Caki2 (cell line): Measurements from ENCODE around the gene THSD7B. TPM values are rescaled to one million over a fixed set of nuclear protein-coding genes. Genes with fewer than 3 reads are reported as not detected.
"Not testable (repeated sequence)": the region's sequence is repeated elsewhere in the genome, so short reads cannot be mapped to it uniquely, and the experiment has no call there.

Experiments used
- DNase-seq: peaks from one replicate; pipeline ENCODE4 v3.0.0-alpha.2; 2015; ENCODE audit warnings: low read depth
- in situ Hi-C: cut with HindIII; loops from 2 replicates; pipeline ENCODE4 v1.10.0; 2016; ENCODE audit warnings: low sequenced_read_pairs, low pct_unique_long_range_greater_than_20kb, mixed read lengths
- total RNA-seq: library from RNA; depleted of rRNA; stranded (reverse); fragments of >200 nt; shearing (Covaris generic); gene quantifications from 2 replicates; pipeline ENCODE4 v1.2.3, GENCODE V29; 2014; ENCODE audit warnings: low replicate concordance

Gene THSD7B
- total RNA-seq, 1 experiment from 2014 or later, result not detected

GRCh38 chr2:137093116-137093515 lies 327.8 kb downstream of the THSD7B start:
- in situ Hi-C loops, result no loop called here
- no peak for DNase-seq

GRCh38 chr2:137096187-137096586 lies 330.8 kb downstream of the THSD7B start:
- DNase-seq, result no peak
- in situ Hi-C loops, result no loop called here

GRCh38 chr2:137096693-137097092 lies 331.3 kb downstream of the THSD7B start:
- in situ Hi-C loops, result no loop called here
- no peak for DNase-seq

- in situ Hi-C loops, DNase-seq: not testable (repeated sequence)
Observed at GRCh38 chr2:137101814-137102213, 336.5 kb downstream of the THSD7B start.

DNA sequence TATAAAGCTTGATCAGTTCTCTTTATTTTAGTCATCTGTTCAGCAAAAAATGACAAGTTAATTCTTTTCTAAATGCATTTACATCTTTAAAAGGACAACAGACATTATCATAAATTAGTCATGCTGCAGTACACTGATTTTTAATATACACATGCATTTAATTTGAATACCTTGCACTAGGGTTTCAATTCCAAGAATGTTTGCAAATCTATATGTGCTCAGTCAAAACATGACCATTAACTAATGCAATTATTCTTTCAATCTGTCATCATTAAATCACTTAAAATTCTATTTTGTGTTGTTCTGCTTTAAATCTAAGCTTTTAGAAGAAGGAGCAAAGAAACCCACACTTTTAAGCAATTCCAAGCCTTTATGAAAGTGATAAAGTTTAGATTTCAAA lies 342.6 kb downstream of the THSD7B start:
- no peak for DNase-seq
- in situ Hi-C loops, result no loop called here

- in situ Hi-C loops, result no loop called here
- DNase-seq, result no peak
Observed at GRCh38 chr2:137111896-137112295, 346.6 kb downstream of the THSD7B start.

DNA sequence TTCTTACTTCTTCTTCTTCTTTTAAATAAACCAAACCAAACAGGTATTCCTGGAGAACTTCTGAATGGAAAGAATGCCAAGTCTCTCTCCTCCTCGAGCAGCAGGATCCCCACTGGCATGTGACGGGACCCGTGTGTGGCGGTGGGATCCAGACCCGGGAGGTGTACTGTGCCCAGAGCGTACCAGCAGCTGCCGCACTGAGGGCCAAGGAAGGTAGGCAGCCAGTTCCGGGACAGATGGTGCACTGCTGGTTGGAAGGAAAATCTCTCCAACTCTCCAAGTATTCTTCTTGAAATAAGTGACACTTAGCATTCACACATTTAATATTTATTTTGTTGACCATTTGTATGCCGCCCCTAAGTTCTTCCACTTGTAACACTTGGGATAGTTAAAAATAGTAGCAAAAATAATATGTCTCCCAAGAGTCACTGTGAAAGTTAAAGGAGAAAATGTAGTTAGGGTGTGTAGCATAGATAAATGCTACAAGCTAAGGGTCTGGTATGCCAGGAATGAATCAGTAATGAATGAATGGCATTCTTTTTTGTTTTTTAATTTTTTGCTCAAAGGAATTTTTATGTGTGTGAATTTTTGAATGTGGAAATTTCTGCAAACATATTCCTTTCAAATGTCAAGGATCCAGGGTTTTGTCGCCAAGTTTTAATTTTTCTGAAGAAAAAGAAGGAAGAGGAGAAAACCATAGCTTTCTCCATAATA lies 349.9 kb downstream of the THSD7B start:
- no peak for DNase-seq
- in situ Hi-C loops, result no loop called here

- in situ Hi-C loops, result no loop called here
- DNase-seq, result no peak
Observed at GRCh38 chr2:137115795-137116089, 350.4 kb downstream of the THSD7B start.

GRCh38 chr2:137117385-137117784 lies 352.0 kb downstream of the THSD7B start:
- in situ Hi-C loops, result no loop called here
- no peak for DNase-seq

GRCh38 chr2:137118140-137118539 lies 352.8 kb downstream of the THSD7B start:
- no peak for DNase-seq

GRCh38 chr2:137123226-137123625 lies 357.9 kb downstream of the THSD7B start:
- DNase-seq, result peak; percentile 2
- in situ Hi-C loops, result no loop called here

More at GRCh38 chr2:137118140-137118539, 352.8 kb downstream of the THSD7B start:
- in situ Hi-C loops, result no loop called here

DNA sequence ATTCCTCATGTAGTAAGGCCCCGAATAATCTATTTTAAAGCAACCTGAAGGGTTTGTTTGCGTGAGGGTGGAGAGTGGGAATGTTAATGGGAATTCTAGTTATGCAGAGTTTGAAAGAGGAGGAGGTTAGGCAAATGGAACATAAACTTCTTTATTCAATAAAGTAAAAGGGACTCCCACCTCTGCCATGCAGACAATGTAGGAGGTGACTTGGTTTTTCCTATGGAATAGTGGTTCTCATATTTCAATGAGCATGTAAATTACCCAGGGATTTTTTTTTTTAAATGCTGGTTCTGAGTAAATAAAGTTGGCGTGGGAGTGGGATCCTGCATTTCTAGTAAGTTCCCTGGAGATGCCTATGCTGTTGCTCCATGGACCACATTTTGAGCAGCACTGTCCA lies 367.9 kb downstream of the THSD7B start:
- in situ Hi-C loops, result no loop called here
- no peak for DNase-seq

DNA sequence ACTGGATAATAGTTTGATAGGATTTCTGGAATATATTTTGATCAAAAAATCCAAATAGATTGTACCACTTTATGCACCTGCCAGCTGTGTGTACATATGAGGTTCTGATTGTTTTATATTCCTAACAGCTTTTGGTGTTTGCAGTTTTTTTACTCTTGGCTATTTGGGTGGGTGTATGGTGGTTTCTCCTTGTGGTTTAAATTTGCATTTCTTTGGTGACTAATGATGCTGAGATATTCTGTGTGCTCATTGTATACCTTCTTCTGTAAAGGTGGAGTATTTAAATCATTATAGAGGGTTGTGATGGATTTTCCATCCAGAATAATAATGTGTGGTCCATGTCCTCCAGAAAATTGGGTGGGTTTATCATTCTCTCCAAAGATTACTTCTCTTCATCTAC lies 372.9 kb downstream of the THSD7B start:
- in situ Hi-C loops, result no loop called here
- no peak for DNase-seq

- in situ Hi-C loops, result no loop called here
- no peak for DNase-seq
Observed at GRCh38 chr2:137151731-137152130, 386.4 kb downstream of the THSD7B start.

- DNase-seq, result no peak
- in situ Hi-C loops, result no loop called here
Observed at GRCh38 chr2:137154946-137155345, 389.6 kb downstream of the THSD7B start.

GRCh38 chr2:137155356-137156104 lies 390.2 kb downstream of the THSD7B start:
- no peak for DNase-seq
- in situ Hi-C loops, result no loop called here

- in situ Hi-C loops, result no loop called here
- DNase-seq, result no peak
Observed at GRCh38 chr2:137156221-137156844, 391.0 kb downstream of the THSD7B start.

DNA sequence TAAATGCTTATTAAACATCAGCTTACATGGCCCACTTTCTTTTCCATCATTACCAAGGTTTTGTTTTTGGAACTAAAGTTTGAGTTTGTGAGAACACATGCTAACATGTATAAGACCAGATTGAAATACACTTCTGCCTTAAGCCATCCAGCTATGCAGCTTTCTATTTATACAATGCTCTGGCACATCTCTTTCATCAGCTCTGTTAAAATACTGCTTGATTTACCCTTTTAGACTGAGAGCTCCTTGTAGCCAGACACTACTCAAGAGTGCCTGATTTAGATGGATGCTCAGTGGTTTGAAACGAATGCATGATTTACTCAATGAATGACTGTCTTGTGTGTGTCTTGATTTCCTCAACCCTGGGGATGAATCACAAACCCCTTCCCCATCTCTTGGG lies 392.5 kb downstream of the THSD7B start:
- in situ Hi-C loops, result no loop called here
- DNase-seq, result no peak

DNA sequence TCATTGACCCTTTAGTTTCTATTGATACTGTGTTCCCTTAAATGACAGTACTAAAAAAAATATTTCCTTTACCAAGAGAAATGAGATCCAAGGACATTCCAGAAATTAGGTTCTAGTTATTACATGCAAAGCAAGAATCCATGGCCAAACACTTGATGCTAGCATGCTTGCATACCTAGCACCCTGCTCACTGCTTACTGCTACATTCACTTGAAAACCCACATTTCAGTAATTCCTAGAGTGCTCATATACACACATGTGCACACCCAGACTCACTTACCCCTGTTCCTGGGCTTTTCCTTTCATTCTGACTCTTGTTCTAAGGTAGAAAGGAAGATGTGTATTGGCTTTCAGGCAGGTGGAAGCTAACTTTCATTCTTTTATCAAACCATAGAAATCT lies 395.9 kb downstream of the THSD7B start:
- in situ Hi-C loops, result no loop called here

More for the DNA sequence above, 395.9 kb downstream of the THSD7B start:
- no peak for DNase-seq
